ENCODE measurements around the gene TRMT13. TPM values are rescaled to one million over a fixed set of nuclear protein-coding genes. Genes with fewer than 3 reads are reported as not detected.

TRMT13 gene
- polyA plus RNA-seq, 1 donor (not counting 4 experiments of a cell fraction or from before 2014, with no cell fraction given), result 15.3 TPM

GRCh38 chr1:100089082-100089481 lies 43.9 kb upstream of the TRMT13 start:
- Histone ChIP-seq H3K79me2 (ENCODE audit: control insufficient read depth, insufficient read depth, low read length) (no peaks in the 10 kb centered on the region), H2AFZ (ENCODE audit: control insufficient read depth, low read length) (no peak overlapping the region), H3K4me1 (ENCODE audit: control insufficient read depth, extremely low read depth, insufficient read depth, low read length) (no peaks in the 10 kb centered on the region), H4K20me1 (ENCODE audit: control insufficient read depth, extremely low read depth, insufficient read depth, low read length) (no peaks in the 10 kb centered on the region), H3K9me3 (ENCODE audit: control insufficient read depth, low read depth, low read length) (no peaks in the 10 kb centered on the region), H3K27me3 (ENCODE audit: control insufficient read depth, extremely low read depth, insufficient read depth, low read length) (no peaks in the 10 kb centered on the region), H3K27ac (ENCODE audit: control insufficient read depth, insufficient read depth, low read length) (no peak overlapping the region), H3K36me3 (ENCODE audit: control insufficient read depth in 2 of 2, extremely low read depth in 1 of 2, insufficient read depth in 2 of 2, low read length in 2 of 2) (peaks cover 1 to 4% of the 10 kb centered on the region in 2 experiments), H3K4me3 (ENCODE audit: control insufficient read depth in 2 of 3, extremely low read depth in 1 of 3, insufficient read depth in 2 of 3, low read depth in 1 of 3, low read length in 3 of 3) (no peak overlapping the region), H3K9me1 (ENCODE audit: control insufficient read depth, extremely low read depth, insufficient read depth, low read length) (no peaks in the 10 kb centered on the region), H3K9ac (ENCODE audit: control insufficient read depth, extremely low read depth, insufficient read depth, low read length) (no peak overlapping the region), H3K4me2 (ENCODE audit: control insufficient read depth, extremely low read depth, insufficient read depth, low read depth, low read length) (no peak overlapping the region)
- no peak for FAIRE-seq
- TF ChIP-seq EZH2 (IDR thresholded peaks at IDR 0.05; ENCODE audit: low read length), result no peak
- TF ChIP-seq CTCF (optimal IDR thresholded peaks at IDR 0.05 in 1 of 3, IDR thresholded peaks at IDR 0.05 in 1 of 3, conservative IDR thresholded peaks at IDR 0.05 in 1 of 3; ENCODE audit: extremely low read depth in 1 of 3, insufficient read depth in 2 of 3, low read length in 3 of 3), result no peak
- dilution Hi-C loops (cut with MboI; ENCODE audit: extremely low pct_ligation_motif_present, low sequenced_read_pairs), result no loop called here
- DNase-seq (ENCODE audit: low read depth, low spot score), result no peak

- Histone ChIP-seq H3K9ac (ENCODE audit: control insufficient read depth, extremely low read depth, insufficient read depth, low read length) (no peak overlapping the region), H3K4me3 (ENCODE audit: control insufficient read depth in 2 of 3, extremely low read depth in 1 of 3, insufficient read depth in 2 of 3, low read depth in 1 of 3, low read length in 3 of 3) (no peak overlapping the region), H3K36me3 (ENCODE audit: control insufficient read depth in 2 of 2, extremely low read depth in 1 of 2, insufficient read depth in 2 of 2, low read length in 2 of 2) (peaks cover 1 to 4% of the 10 kb centered on the region in 2 experiments), H3K27me3 (ENCODE audit: control insufficient read depth, extremely low read depth, insufficient read depth, low read length) (no peaks in the 10 kb centered on the region), H2AFZ (ENCODE audit: control insufficient read depth, low read length) (no peak overlapping the region), H3K4me2 (ENCODE audit: control insufficient read depth, extremely low read depth, insufficient read depth, low read depth, low read length) (no peak overlapping the region), H4K20me1 (ENCODE audit: control insufficient read depth, extremely low read depth, insufficient read depth, low read length) (no peaks in the 10 kb centered on the region), H3K27ac (ENCODE audit: control insufficient read depth, insufficient read depth, low read length) (no peak overlapping the region), H3K4me1 (ENCODE audit: control insufficient read depth, extremely low read depth, insufficient read depth, low read length) (no peaks in the 10 kb centered on the region), H3K79me2 (ENCODE audit: control insufficient read depth, insufficient read depth, low read length) (no peaks in the 10 kb centered on the region), H3K9me1 (ENCODE audit: control insufficient read depth, extremely low read depth, insufficient read depth, low read length) (no peaks in the 10 kb centered on the region), H3K9me3 (ENCODE audit: control insufficient read depth, low read depth, low read length) (no peaks in the 10 kb centered on the region)
- TF ChIP-seq EZH2 (IDR thresholded peaks at IDR 0.05; ENCODE audit: low read length) (no peak), CTCF (optimal IDR thresholded peaks at IDR 0.05 in 1 of 3, IDR thresholded peaks at IDR 0.05 in 1 of 3, conservative IDR thresholded peaks at IDR 0.05 in 1 of 3; ENCODE audit: extremely low read depth in 1 of 3, insufficient read depth in 2 of 3, low read length in 3 of 3) (no peak)
- no peak for FAIRE-seq
- DNase-seq (ENCODE audit: low read depth, low spot score), result no peak
- dilution Hi-C loops (cut with MboI; ENCODE audit: extremely low pct_ligation_motif_present, low sequenced_read_pairs), result no loop called here
Measured at GRCh38 chr1:100090471-100090870, 42.5 kb upstream of the TRMT13 start.

Measured in keratinocyte (primary cell).